Measurements from ENCODE around the gene HS3ST3A1. TPM values are rescaled to one million over a fixed set of nuclear protein-coding genes. Genes with fewer than 3 reads are reported as not detected.

Gene HS3ST3A1
- total RNA-seq, 1 donor from 2014 or later = not detected

DNA sequence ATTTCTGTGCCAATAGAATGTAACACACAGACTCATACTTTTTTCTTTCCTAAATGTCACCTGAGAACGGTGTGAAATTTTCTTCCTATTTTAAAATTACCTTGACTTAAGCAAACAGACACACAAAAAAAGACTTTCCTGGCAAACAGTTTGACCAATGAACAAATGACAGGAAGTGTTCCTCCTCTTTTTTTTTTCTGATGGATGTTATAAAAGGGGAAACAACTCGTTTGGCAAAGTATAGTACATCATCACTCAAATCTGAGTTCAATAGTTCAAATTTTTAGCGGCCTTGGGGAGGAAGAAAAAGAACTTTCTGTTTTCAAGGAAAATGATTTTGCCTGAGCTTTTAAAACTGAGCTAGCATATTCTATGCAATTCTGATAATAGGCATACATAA is 19.8 kb downstream of the HS3ST3A1 start:
- POLR2A ChIA-PET = no interaction called here
- CTCF ChIA-PET = no interaction called here
- Mint-ChIP-seq H3K4me3 (no peak overlapping the region), H3K27me3 (peaks cover 3% of the 10 kb centered on the region), H3K36me3 (ENCODE audit: low read depth) (no peaks in the 10 kb centered on the region), H3K9me3 (peaks cover 2% of the 10 kb centered on the region), H3K27ac (no peak overlapping the region), H3K4me1 (no peaks in the 10 kb centered on the region)
- DNase-seq = no peak
- intact Hi-C loops (cut with micrococcal nuclease) = no loop called here
- no peak for ATAC-seq (ENCODE audit: low read depth)
- TF ChIP-seq, protein P1, sequence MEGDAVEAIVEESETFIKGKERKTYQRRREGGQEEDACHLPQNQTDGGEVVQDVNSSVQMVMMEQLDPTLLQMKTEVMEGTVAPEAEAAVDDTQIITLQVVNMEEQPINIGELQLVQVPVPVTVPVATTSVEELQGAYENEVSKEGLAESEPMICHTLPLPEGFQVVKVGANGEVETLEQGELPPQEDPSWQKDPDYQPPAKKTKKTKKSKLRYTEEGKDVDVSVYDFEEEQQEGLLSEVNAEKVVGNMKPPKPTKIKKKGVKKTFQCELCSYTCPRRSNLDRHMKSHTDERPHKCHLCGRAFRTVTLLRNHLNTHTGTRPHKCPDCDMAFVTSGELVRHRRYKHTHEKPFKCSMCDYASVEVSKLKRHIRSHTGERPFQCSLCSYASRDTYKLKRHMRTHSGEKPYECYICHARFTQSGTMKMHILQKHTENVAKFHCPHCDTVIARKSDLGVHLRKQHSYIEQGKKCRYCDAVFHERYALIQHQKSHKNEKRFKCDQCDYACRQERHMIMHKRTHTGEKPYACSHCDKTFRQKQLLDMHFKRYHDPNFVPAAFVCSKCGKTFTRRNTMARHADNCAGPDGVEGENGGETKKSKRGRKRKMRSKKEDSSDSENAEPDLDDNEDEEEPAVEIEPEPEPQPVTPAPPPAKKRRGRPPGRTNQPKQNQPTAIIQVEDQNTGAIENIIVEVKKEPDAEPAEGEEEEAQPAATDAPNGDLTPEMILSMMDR (IDR thresholded peaks at IDR 0.05) = no peak

DNA sequence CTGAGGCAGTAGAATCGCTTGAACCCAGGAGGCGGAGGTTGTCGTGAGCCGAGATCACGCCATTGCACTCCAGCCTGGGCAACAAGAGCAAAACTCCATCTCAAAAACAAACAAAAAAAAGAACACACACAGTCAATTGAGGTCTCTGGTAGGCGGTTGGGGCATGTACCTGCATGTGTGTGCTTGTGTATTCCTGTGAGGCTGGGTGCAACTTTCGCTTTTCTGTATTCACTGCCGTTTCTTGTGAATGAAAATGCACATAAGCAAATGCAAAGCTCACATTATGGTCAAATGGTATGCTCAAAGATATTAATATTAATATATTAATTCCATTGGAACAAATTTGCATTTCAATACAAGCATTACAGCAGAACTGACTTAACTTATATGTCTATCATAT is 20.9 kb downstream of the HS3ST3A1 start:
- H3K27ac Mint-ChIP-seq = no peak overlapping the region
- TF ChIP-seq, protein P1 (IDR thresholded peaks at IDR 0.05) = no peak
- no peaks in the 10 kb centered on the region for H3K27me3 Mint-ChIP-seq
- POLR2A ChIA-PET = no interaction called here
- DNase-seq (no peak), ATAC-seq (ENCODE audit: low read depth) (no peak)
- CTCF ChIA-PET = no interaction called here
- H3K9me3 Mint-ChIP-seq = peaks cover 2% of the 10 kb centered on the region
- no peaks in the 10 kb centered on the region for H3K4me1 Mint-ChIP-seq
- no peak overlapping the region for H3K4me3 Mint-ChIP-seq
- no peaks in the 10 kb centered on the region for H3K36me3 Mint-ChIP-seq (ENCODE audit: low read depth)
- intact Hi-C loops (cut with micrococcal nuclease) = no loop called here

DNA sequence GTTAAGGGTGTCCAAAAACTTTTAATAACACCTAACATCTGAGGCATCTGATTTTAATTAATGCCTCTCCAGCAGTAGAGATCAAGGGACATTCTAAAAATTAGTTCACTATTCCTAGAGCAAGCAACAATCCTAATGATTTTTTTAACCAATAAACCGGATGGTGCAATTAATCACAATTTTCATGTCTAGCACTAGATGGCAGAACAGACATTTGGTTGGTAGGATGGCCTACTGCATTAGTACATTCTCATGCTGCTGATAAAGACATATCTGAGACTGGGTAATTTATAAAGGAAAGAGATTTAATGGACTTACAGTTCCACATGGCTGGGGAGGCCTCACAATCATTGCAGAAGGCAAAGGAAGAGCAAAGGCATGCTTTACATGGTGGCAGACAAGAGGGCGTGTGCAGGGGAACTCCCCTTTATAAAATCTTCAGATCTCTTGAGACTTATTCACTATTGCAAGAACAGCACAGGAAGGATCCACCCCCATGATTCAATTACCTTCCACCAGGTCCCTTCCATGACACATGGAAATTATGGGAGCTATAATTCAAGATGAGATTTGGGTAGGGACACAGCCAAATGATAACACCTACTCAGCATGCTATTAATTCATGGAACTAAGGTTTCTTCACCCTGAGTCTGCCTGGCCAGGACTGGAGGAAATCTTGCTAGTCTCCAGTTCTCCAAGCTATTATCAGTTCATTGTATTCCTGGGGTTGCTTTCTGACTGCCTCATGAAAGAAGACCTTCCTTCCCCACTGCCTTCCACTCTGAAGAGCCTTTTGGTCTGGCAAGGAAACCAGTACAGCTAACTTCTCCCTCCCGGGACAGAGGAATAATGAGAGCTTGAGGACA is 24.8 kb downstream of the HS3ST3A1 start:
- Mint-ChIP-seq H3K4me1 (no peaks in the 10 kb centered on the region), H3K4me3 (no peak overlapping the region), H3K27ac (no peak overlapping the region), H3K9me3 (peaks cover 2% of the 10 kb centered on the region), H3K27me3 (peaks cover 16% of the 10 kb centered on the region), H3K36me3 (ENCODE audit: low read depth) (no peaks in the 10 kb centered on the region)
- ChIA-PET CTCF (interaction anchor here (1.1 kb wide), 1 partner anchor 1350 kb away, joined by 6 read pairs; no protein-coding TSS in a partner anchor), POLR2A (no interaction called here)
- TF ChIP-seq, protein P1 (IDR thresholded peaks at IDR 0.05) = no peak
- ATAC-seq (ENCODE audit: low read depth) (no peak), DNase-seq (no peak)
- intact Hi-C loops (cut with micrococcal nuclease) = no loop called here

DNA sequence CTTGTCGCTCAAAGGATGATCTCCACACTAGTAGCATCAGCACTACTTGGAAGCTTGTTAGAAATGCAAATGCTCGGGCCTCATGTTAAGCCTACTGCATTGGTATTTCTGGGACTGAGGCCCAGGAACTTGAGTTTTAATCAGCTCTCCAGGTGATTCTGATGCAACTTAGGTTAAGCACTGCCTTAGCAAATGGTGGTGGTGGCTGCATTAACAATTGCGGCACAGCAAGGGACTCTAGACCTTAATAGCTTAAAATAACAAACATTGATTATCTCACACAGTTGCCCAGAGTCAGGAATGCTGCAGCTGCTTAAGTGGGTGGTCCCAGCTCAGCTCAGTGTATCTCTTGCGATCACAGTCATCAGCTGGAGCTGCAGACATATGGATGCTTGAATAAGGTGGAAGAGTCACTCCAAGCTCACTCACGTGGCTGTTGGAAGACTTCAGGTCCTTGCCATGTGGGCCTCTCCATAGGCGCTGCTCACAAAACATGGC is 25.8 kb downstream of the HS3ST3A1 start:
- no peak for ATAC-seq (ENCODE audit: low read depth)
- ChIA-PET POLR2A (no interaction called here), CTCF (interaction anchor here (0.8 kb wide), 1 partner anchor 1351 kb away, joined by 3 read pairs; no protein-coding TSS in a partner anchor)
- no peak overlapping the region for H3K4me3 Mint-ChIP-seq
- H3K9me3 Mint-ChIP-seq = peaks cover 2% of the 10 kb centered on the region
- H3K4me1 Mint-ChIP-seq = no peaks in the 10 kb centered on the region
- DNase-seq = no peak
- H3K27me3 Mint-ChIP-seq = peaks cover 20% of the 10 kb centered on the region
- no peak overlapping the region for H3K27ac Mint-ChIP-seq
- no peaks in the 10 kb centered on the region for H3K36me3 Mint-ChIP-seq (ENCODE audit: low read depth)
- intact Hi-C loops (cut with micrococcal nuclease) = no loop called here
- TF ChIP-seq, protein P1 (IDR thresholded peaks at IDR 0.05) = no peak

DNA sequence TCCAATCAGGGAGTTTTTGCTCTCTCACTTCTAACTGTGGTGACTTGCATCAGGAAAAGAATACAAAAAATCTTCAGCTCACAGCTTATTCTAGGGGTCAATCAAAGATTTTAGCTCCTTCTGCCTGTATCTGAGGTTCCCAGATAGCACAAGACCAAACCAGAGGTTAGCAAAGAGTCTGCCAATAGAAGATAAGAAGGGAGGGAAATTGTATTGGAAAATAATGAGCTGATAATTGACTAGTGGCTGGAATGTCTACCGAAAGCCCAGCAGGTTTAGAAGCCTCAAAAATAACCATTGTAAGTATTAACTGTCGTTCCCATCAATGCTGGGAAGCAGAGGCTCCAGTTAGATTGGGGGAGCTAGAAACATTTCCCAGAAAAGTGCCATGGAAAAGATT is 26.3 kb downstream of the HS3ST3A1 start:
- intact Hi-C loops (cut with micrococcal nuclease) = no loop called here
- ChIA-PET POLR2A (no interaction called here), CTCF (interaction anchor here (0.8 kb wide), 1 partner anchor 1351 kb away, joined by 3 read pairs; no protein-coding TSS in a partner anchor)
- Mint-ChIP-seq H3K36me3 (ENCODE audit: low read depth) (no peaks in the 10 kb centered on the region), H3K9me3 (peaks cover 2% of the 10 kb centered on the region), H3K27me3 (peaks cover 20% of the 10 kb centered on the region), H3K27ac (no peak overlapping the region), H3K4me1 (no peaks in the 10 kb centered on the region), H3K4me3 (no peak overlapping the region)
- TF ChIP-seq, protein P1 (IDR thresholded peaks at IDR 0.05) = no peak
- DNase-seq (no peak), ATAC-seq (ENCODE audit: low read depth) (no peak)

Data from activated B cell treated with CpG ODN at 0.5 μM for 24 hours (primary cell).